Germinal center (tissue), 1 donor: Measurements from ENCODE around the gene KRCC1.
"Not testable (repeated sequence)": the region's sequence is repeated elsewhere in the genome, so short reads cannot be mapped to it uniquely, and the experiment has no call there.

Source experiments
- DNase-seq: peaks from one replicate; pipeline ENCODE4 v3.0.0; 2012; ENCODE audit warnings: mixed read lengths, low spot score

The KRCC1 gene

GRCh38 chr2:88038263-88039105 lies 17.1 kb downstream of the KRCC1 start:
- no peak for DNase-seq

- no peak for DNase-seq
Measured at GRCh38 chr2:88036606-88037005, 19.0 kb downstream of the KRCC1 start.

GRCh38 chr2:88036182-88036581 lies 19.4 kb downstream of the KRCC1 start:
- DNase-seq: no peak

DNA sequence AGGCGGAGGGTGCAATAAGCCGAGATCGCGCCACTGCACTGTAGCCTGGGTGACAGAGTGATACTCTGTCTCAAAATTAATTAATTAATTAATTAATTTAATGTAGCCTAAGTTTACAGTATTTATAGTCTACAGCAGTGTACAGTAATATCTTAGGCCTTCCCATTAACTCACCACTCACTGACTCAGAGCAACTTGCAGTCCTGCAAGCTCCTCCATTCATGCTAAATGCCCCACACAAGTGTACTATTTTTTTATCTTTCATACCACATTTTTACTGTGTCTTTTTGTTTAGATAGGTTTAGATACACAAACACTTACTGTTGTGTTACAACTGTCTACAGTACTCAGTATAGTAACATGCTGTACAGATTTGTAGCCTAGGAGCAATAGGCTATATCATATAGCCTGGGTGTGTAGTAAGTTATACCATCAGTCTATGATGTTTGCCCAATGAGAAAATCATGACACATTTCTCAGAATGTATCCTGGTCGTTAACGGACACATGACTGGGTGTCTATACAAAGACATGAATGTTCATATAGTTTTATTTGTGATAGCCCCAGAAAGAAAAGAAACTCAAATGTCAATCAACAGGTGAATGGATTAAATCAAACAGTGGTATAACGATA lies 23.4 kb downstream of the KRCC1 start:
- DNase-seq: no peak

DNA sequence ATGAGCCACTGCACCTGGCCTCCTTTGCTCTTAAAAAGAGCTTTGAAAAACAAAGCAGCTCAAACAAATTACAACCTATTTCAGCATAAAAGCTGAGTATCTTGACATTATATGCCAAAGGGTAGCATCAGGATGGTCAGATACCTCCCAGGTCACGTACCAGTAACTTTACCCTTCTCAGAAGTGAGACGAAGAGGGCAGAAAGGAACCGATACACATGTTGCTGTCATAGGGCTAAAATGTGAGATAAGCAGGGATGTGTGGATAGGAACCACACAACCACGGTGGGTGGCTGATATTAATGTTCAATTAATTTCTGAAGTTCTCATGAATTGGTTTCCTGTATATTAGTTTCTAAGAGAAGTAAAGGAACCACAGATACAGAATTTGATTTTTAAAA lies 26.7 kb downstream of the KRCC1 start:
- no peak for DNase-seq

- DNase-seq: no peak
Measured at GRCh38 chr2:88027697-88028389, 27.7 kb downstream of the KRCC1 start.

GRCh38 chr2:88024509-88024908 lies 31.1 kb downstream of the KRCC1 start:
- DNase-seq: no peak

GRCh38 chr2:88022669-88022921 lies 33.0 kb downstream of the KRCC1 start:
- no peak for DNase-seq

DNA sequence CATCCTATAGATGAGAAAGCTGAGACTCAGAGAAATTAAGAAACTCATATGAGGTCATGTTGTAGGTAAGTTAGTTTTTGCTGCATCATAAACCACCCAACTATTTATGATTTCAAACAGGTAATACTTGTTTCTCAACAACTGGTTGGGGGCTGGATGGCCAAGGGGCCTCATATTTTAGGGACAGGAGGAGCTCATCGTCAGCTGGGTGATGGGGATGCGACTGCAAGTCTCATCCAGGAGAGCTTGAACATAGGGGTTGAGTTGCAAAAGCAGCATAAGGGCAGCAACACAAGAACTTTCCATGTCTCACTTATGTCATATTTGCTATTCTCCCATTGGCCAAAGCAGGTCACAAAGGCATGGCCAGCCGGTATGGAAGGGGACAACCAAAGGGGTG lies 35.6 kb downstream of the KRCC1 start:
- no peak for DNase-seq

DNA sequence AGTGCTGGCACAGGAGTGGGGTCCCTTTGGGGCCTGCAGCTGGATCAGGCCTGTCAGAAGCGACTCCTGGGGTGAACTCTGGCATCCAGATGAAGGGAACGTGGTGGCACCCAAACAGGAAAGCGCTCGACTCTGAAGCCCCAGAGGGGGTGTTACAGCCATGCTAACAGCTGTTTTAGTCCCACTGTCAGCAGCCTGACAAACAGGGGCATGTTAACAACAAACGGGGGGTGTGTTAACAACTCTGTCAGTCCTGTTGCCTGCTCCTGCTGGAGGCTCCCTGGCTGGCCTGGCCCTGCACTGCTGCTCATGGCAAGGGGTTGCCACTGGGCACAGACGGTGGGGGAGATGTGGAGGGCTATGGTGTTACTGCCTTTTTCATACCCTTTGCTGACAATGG lies 36.7 kb downstream of the KRCC1 start:
- DNase-seq: no peak

DNA sequence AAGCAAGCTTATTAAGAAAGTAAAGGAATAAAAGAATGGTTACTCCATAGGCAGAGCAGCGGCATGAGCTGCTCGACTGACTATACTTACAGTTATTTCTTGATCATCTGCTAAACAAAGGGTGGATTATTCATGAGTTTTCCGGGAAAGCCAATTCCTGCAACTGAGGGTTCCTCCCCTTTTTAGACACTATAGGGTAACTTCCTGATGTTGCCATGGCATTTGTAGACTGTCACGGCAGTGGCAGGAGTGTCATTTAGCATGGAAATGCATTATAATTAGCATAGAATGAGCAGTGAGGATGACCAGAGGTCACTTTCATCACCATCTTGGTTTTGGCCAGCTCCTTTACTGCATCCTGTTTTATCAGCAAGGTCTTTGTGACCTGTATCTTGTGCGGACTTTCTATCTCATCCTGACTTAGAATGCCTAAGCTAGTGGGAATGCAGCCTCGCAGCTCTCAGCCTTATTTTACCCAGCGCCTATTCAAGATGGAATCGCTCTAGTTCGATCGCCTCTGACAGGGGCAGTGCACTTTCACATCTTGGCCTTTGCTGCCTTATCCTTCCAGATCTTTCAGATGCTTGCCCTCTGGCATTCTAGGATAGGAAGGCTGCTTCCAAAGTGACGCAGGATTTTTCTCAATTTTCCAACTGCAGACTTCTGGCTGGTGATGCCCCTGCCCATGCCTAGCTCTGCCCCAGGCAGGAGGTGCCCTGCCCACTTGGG lies 37.3 kb downstream of the KRCC1 start:
- DNase-seq: not testable (repeated sequence)

DNA sequence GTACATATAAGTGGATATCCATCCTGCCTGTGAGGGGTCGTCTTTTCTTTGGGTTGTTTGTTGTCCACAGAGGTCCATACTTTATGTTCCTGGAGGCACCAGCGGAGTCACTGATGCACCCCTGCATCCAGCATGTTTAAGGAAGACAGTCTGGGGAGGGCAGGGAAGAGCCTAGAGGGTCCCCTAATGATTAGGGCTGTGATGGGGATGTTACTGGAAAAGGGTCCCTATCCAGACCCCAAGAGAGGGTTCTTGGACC lies 37.9 kb downstream of the KRCC1 start:
- DNase-seq: not testable (repeated sequence)

GRCh38 chr2:88016960-88017779 lies 38.4 kb downstream of the KRCC1 start:
- DNase-seq: peak; percentile 71

GRCh38 chr2:88016086-88016959 lies 39.3 kb downstream of the KRCC1 start, which contains the start of gene RNU2-63P:
RNU2-63P (minus strand) TSS chr2:88016547.
- peak; percentile 86 for DNase-seq

- no peak for DNase-seq
Measured at GRCh38 chr2:88011011-88011410, 44.6 kb downstream of the KRCC1 start.

GRCh38 chr2:88010136-88010535 lies 45.4 kb downstream of the KRCC1 start:
- DNase-seq: no peak

DNA sequence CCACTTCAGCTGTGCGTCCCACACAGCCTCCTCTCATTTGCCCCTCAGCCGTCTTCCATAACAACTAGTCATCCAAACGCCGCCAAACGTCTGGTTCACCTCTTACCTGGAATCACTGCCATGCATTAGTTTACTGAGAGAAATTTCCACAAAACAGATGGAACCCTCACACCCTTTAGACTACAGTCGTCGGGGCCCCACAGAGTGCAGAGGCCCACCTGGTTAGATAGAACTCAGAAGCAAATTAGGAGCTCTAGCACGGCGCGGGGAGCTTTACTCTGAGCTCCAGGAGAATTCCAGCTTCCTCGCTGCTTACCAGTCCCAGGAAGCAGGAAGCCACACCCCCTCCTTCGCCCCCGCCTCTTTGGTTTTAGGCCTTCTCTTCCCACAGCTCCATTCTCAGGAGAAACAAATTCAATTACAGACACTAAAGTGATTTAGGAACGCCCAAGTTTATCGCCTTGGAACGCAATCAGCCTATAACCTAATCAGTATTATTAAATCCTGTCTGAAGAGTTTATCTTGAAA lies 48.6 kb downstream of the KRCC1 start:
- no peak for DNase-seq

GRCh38 chr2:88005776-88006175 lies 49.8 kb downstream of the KRCC1 start:
- DNase-seq: no peak

DNA sequence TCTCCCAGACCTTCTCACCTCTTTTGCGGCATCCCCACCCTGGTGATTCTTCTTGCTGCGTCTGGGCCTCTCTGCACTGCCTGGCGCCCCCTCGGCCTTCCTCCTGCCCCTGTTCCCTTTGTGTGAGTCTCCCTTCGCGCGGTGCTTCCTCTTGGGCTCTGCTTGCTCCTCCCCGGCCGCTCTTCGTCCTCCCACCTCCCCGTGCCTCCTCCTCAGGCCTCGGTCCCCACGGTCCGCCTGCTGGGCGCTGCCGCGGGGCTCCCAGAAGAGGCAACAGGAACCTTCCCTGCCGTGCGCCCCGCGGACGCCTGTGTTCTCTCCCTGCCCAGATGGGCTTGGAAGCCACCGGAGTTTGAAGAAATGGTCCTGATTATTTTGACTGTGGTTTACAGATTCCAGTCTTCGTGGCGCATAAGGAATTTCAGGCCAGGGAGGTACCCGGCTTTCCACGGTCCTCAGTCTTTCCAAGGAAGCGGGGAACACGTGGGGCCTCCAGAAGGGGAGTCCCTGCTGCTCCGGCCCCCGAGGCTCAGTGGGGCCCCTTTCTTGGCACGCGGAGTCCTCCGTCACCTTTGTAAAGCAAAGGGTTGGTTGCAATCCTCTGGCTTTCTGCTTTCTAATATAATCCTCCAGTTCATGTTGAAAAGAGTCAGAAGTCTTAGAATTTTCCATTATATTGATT lies 52.4 kb downstream of the KRCC1 start:
- no peak for DNase-seq

- no peak for DNase-seq
Measured at GRCh38 chr2:88002359-88002707, 53.2 kb downstream of the KRCC1 start.
